Hematopoietic multipotent progenitor cell treated with erythropoietin and hydrocortisone succinate and interleukin-3 and kit ligand, for 15 days (in vitro differentiated cells): ENCODE data around the gene FHOD1.
A peak's percentile ranks its signal among the peaks of the same experiment; 100 is the strongest.

Source experiments
- DNase-seq: peaks from one replicate; pipeline ENCODE4 v3.0.0-alpha.2; 2015; ENCODE audit warnings: low spot score

FHOD1 gene

GRCh38 chr16:67207249-67208091, 39.8 kb downstream of the FHOD1 start:
- DNase-seq, result peak; percentile 63

GRCh38 chr16:67206838-67207248, 40.4 kb downstream of the FHOD1 start:
- DNase-seq, result no peak

- no peak for DNase-seq
Measured at GRCh38 chr16:67206129-67206837, 41.0 kb downstream of the FHOD1 start.

GRCh38 chr16:67204076-67204475, 43.2 kb downstream of the FHOD1 start:
- no peak for DNase-seq

- DNase-seq, result no peak
Measured at GRCh38 chr16:67202956-67203493, 44.3 kb downstream of the FHOD1 start.

- no peak for DNase-seq
Measured at GRCh38 chr16:67202426-67202825, 44.9 kb downstream of the FHOD1 start.

GRCh38 chr16:67201411-67202345, 45.6 kb downstream of the FHOD1 start:
- DNase-seq, result no peak

GRCh38 chr16:67200491-67200890, 46.8 kb downstream of the FHOD1 start:
- no peak for DNase-seq

- no peak for DNase-seq
Measured at GRCh38 chr16:67199808-67200198, 47.5 kb downstream of the FHOD1 start.

- no peak for DNase-seq
Measured at GRCh38 chr16:67199011-67199807, 48.1 kb downstream of the FHOD1 start, which contains the start of gene ELMO3. Gene ELMO3, plus strand, starts transcription at chr16:67199131. Its CDS starts 196 bp downstream, at chr16:67199327.

- peak; percentile 73 for DNase-seq
Measured at GRCh38 chr16:67198238-67198734, 49.0 kb downstream of the FHOD1 start.

- DNase-seq, result no peak
Measured at GRCh38 chr16:67197704-67198103, 49.6 kb downstream of the FHOD1 start.

- DNase-seq, result no peak
Measured at GRCh38 chr16:67196881-67197280, 50.4 kb downstream of the FHOD1 start.

- no peak for DNase-seq
Measured at GRCh38 chr16:67195676-67196075, 51.6 kb downstream of the FHOD1 start.

GRCh38 chr16:67194260-67194659, 53.0 kb downstream of the FHOD1 start:
- peak; percentile 92 for DNase-seq

GRCh38 chr16:67193536-67193935, 53.7 kb downstream of the FHOD1 start:
- peak; percentile 41 for DNase-seq

GRCh38 chr16:67192781-67193361, 54.4 kb downstream of the FHOD1 start:
- peak; percentile 58 for DNase-seq

- DNase-seq, result peak; percentile 93
Measured at GRCh38 chr16:67191995-67192681, 55.1 kb downstream of the FHOD1 start, which contains the start of gene E2F4. Gene E2F4, plus strand, starts transcription at chr16:67192155. Its CDS starts 73 bp downstream, at chr16:67192228.

- DNase-seq, result peak; percentile 53
Measured at GRCh38 chr16:67191411-67191994, 55.8 kb downstream of the FHOD1 start.
